GM23248 (cell line): ENCODE data around the gene MTERF4.

ENCODE experiments used
- EZH2 ChIP-seq: fragments of 200-600 bp; sonication (generic); IDR thresholded peaks from 2 replicates; pipeline ENCODE4 v1.6.1; 2018; ENCODE audit warnings: antibody characterized with exemption, mild to moderate bottlenecking; ENCODE audit not compliant: insufficient read depth, poor library complexity, severe bottlenecking
- EZH2phosphoT487 ChIP-seq: fragments of 200-600 bp; sonication (generic); IDR thresholded peaks from 2 replicates; pipeline ENCODE4 v1.6.1; 2018; ENCODE audit warnings: antibody characterized with exemption, moderate library complexity, mild to moderate bottlenecking, low read depth; ENCODE audit not compliant: insufficient read depth

DNA sequence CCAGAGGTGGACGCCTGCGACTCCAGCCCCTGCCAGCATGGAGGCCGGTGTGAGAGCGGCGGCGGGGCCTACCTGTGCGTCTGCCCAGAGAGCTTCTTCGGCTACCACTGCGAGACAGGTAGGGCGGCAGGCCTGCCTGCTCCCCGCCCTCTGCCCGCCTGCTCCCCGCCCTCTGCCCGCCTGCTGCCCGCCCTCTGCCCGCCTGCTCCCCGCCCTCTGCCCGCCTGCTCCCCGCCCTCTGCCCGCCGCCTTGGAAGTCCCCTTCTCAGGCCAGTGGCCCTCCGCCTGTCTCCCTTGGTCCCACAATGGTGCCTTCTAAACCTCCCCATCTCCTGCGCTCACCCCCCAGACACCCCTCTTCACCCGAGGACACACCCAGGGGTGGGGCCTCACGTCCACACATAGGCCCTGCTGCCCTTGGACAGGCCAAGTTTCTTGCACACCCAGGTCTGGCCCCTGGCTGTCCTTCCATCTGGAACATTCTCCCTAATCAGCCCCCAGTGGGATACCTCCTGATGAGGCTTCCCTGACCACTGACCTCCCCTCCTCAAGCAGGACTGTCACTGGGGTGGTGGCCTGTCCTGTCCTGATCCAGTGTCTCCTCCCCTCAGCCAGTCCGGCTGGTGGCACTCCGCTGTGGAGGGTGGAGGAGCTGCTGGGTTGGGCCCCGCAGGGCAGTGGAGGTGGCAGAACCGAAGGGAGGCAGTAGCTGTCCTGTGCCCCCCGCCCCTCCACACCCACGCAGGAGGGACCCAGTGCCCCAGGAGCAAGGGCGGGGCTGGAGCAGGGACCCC, 37.9 kb downstream of the MTERF4 start:
- TF ChIP-seq EZH2phosphoT487 = no peak
- no peak for TF ChIP-seq EZH2
